NCI-H1417 treated with DMSO at 0.1 percent for 48 hours (cell line): Measurements from ENCODE around the gene CCT4.
"Not testable (repeated sequence)": the region's sequence is repeated elsewhere in the genome, so short reads cannot be mapped to it uniquely, and the experiment has no call there.

Experiments used
- DNase-seq: peaks from one replicate; lab custom pipeline; 2025; lab: John Stamatoyannopoulos, UW

Gene CCT4, protein sequence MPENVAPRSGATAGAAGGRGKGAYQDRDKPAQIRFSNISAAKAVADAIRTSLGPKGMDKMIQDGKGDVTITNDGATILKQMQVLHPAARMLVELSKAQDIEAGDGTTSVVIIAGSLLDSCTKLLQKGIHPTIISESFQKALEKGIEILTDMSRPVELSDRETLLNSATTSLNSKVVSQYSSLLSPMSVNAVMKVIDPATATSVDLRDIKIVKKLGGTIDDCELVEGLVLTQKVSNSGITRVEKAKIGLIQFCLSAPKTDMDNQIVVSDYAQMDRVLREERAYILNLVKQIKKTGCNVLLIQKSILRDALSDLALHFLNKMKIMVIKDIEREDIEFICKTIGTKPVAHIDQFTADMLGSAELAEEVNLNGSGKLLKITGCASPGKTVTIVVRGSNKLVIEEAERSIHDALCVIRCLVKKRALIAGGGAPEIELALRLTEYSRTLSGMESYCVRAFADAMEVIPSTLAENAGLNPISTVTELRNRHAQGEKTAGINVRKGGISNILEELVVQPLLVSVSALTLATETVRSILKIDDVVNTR

DNA sequence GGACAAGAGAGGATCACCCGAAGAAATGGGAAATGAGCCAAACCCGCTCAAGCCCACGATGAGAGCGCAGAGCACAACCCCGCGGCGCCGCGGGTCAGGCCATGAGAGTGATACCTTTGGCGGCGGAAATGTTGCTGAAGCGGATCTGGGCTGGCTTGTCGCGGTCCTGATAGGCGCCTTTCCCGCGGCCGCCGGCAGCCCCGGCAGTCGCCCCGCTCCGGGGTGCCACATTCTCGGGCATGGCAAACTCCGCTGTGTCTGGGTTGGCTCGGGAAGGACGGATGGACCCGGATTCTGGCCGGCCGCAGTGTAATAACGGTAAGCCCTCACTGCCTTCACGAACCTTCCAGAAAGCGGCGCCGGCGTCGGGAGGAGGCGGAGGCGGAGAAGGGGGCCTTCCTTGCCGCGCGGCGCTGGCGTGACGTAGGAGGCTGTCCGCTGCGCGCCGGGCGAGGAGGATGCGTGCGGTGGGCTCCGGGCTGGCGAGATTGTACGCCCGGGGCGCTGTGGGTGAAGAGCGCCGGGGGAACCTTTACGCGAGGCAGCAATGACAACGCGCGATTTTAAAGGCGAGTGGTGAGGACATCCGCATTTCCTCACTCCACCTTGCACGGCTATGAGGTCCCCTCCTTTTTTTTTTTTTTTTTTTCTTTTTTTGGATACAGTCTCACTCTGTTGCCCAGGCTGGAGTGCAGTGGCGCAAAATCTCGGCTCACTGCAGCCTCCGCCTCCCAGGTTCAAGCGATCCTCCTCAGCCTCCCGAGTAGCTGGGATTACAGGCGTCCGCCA is at the start of gene CCT4:
Gene CCT4, minus strand, starts transcription at position 390 of the 789 bp plus-strand sequence. Its CDS starts 149 bp downstream, at position 241.
- DNase-seq, result peak; percentile 61

DNA sequence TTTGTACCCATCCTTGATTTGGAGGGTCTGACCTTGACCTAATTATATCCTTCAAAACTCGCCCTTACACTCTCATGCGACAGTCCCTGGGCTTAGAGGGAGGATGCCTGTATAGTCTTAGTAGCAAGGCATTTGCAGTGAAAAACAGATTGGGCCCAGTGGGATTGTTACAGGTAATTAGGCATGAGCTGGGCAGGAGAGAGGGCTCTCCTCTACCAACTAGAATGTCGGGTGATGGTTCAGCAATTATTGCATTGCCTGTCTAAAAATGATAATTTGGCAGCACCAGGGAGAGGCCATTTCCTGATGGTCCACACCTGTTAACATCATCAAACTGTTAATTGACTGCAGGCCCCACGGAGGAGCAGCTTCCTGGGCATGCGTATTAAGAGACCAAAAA is 49.4 kb upstream of the CCT4 start:
- DNase-seq, result no peak

DNA sequence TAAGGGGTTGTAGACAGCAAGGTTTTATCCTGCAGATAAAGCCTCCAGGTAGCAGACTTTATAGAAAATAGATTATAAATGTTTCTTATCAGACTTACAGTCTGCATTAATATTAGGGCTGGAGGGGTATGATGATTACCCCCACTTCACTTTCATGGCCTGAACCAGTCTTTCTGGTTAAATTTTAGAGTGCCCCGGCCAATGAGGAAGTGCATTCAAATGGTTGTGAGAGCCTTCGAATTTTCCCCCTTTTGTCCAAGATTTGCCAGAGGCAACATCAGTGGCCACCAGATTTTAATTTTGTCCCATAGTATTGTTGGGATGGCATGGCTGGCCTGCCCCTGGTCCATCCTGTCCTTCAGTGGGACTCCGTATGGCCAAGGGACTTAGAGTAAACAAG is 48.6 kb upstream of the CCT4 start:
- no peak for DNase-seq

DNA sequence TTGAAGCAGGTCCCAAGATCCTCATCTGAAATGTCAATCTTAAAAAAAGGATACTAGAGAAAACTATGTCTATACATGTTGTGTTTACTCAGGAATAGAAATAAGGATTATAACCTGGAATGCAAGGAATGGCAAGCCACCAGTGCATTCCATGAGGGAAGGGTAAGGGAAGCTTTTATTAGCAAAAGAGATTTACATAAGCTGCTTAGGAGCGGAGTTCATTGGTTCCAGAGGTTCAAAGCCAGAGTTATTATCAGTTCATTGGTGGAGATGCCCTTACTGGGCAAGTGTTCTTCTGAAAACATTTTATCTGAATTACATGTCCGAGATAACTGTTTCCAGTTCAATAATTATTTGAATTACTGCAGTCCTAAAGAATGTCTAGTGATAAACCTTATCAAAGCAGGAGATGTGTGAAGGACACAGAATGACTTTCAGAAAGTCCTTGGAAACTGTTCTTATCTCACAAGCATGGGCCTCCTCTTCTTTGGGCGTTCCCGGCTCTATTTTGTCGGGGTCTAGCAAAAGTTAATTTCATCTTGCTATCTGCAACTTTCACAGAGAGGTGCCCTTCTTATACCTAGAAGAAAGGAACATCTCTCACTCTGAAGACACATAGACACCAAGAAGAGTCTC is 40.5 kb upstream of the CCT4 start:
- DNase-seq, result no peak

DNA sequence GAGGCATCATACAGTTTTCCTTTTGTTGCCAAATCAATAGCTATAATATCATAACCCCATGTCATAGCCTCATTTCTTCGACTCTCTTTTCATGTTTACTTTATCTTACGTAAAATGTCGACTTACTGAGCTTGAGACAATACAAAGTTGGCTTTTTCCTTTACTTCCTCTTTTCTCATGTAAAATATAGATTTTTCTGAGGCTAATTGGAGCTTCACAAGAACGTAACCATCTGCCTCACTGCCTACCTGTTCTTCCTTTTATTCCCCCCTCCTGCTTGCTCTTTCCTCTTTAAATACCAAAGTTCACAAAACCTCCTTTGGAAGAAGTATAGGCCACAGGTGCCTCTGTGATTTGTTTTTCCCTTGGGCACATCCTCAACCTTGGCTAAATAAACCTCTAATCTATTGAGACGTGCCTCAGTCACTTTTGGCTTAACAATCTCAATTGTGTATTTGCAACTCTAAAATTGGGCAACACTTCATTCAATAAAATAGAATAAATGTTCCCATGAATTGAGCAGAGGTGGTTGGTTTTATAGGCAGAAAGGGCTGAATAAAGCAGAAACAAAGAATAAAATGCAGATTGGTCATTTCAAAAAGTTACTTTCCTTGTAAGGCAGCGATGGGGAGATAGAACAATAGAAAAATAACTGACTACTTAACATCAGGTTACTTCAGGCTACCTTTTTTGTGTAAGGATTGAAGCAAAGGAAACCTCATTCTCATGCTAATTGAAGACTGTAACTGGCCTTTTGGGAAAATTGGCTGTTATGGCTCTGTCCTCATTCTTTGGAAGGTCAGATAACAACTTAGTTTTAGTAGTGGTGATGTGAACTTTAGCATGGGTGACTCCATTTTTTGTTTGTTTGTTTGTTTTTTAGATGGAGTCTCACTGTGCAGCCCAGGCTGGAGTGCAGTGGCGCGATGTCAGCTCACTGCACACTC is 38.3 kb upstream of the CCT4 start:
- DNase-seq, result no peak

DNA sequence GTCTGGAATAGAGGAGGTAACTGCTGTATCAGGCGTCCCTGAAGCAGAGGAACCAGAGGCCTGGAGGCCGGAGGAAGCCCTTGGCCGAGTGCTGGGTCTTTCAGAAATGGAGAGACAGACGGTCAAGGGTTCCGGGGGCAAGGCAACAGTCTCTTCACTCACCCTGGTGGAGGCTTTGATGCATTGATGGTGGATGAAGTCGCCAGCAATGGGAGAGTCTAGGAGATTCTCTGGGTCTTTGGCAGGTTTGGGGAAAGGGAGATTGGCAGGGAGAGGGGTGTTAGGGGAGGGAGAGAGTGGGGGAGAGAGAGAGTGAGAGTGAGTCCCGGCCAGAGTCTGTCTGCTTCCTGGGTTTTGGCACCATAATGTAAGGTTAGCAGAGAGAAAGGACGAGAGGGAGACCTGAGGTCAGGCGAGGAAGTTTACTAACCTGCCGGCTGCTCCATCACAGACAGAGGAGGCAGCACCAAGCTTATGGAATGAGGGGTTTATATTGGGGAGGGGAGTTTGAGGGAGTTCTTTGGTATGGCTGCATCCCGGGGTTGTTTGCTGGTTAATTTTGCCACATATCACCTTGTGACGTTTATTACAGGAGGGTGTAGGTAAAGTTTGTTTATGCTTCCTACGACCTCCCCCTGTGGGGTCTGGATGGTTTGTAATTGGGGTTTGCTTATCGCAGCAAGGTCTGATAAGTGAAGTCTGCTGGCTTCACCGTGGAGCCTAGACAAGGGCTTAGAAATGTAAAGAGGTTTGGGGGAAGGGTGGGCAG is 36.6 kb upstream of the CCT4 start:
- no peak for DNase-seq

DNA sequence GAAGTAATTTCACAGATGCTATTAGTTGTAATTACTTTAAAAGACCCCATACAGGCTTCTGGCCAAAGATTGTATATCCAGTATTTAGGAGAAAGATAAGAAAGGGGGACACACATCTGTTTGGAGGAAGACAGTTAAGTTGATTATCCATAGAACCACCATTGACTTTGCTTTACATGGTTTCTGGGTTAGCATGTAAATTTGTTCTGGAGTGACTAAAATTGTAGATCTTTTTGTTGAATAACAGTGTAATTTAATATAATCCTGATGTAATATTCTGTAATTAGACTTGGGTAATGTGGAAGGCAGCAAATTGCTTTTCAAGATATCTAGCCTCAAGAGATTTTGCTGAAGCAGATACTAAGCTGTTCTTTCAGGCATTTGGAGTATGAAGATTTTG is 34.3 kb upstream of the CCT4 start:
- no peak for DNase-seq

DNA sequence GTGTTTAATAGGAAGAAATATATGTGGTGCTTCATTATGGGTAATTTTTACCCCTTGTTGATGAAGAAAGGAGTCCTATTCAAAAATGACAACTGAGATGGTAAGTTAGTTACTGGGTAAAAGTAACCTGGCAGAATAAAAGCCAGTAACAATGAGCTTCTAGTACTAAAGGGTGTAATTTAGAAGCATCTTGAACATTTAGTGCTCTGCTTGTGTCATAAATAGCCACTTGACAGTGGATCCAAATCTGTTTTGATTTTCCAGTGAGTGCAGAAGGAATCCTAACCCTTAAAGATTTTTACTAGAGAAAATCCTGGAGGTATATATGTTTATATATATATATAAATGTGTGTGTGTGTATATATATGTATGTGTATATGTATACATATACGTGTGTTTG is 32.1 kb upstream of the CCT4 start:
- no peak for DNase-seq

DNA sequence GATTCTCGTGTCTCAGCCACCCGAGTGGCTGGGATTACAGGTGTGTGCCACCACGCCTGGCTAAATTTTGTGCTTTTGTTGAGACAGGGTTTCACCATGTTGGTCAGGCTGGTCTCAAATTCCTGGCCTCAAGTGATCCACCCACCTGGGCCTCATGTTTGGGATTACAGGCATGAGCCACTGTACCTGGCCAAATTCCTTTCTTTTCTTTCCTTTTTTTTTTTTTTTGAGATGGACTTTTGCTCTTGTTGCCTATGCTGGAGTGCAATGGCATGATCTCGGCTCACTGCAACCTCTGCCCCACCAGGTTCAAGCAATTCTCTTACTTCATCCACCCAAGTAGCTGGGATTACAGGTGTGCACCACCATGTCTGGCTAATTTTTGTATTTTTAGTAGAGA is 26.3 kb upstream of the CCT4 start:
- DNase-seq, result not testable (repeated sequence)

DNA sequence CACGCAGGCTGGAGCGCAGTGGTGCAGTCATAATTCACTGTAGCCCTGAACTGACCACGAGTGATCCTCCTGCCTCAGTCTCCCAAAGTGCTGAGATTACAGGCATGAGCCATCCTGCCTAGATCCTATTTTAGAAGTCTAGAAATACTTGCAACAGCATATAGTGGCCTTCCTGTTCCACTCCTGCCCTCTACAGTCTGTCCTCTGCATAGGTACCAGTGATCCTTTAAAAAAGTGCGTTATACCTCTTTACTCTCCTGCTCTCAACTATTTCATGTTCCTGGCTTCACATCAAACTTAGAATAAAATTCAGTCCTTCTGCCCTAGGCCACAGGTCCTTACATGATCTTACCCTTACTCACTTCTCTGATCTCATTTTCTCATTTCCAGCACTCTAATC is 23.1 kb upstream of the CCT4 start:
- no peak for DNase-seq

DNA sequence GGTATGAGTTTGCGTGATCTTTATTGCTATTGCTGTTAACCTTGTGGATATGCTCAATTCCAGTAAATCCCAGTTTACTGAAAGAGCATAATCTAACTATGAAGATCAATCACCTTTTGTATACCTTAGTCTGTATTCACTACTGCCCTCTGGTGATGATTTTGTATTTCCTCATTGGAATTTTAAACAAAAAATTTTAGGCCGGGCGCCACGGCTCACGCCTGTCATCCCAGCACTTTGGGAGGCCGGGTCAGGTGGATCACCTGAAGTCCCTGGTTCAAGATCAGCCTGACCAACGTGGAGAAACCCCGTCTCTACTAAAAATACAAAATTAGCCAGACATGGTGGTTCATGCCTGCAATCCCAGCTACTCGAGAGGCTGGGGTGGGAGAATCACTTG is 22.1 kb upstream of the CCT4 start:
- DNase-seq, result no peak

DNA sequence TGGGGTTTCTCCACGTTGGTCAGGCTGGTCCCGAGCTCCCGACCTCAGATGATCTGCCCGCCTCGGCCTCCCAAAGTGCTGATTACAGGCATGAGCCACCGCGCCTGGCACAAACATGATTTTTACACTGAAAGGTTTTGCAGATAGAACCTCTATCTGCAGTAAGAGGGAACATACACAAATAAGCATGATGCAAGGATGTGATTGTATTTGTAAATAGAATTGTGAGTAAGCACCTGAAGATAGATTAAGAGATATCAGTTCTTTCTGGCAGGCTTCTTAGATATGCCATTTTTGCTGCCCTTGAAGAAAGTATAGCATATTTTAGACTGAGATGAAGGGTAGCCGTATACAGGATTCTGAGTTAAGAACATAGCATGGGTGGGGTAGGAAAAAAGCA is 20.7 kb upstream of the CCT4 start:
- no peak for DNase-seq

DNA sequence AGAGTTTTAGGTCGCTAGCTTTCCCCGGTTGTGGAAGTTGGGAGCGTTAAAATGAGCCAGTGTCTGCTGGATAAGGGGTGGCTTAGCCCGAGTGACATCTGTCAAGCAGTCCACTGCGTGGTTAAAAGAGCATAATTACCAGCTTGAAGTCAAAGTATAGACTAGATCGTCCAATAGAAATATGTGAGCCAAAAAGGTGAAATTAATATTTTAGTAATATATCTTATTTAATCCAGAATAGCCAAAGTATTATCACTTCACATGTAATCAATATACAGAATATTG is 17.7 kb upstream of the CCT4 start:
- no peak for DNase-seq

DNA sequence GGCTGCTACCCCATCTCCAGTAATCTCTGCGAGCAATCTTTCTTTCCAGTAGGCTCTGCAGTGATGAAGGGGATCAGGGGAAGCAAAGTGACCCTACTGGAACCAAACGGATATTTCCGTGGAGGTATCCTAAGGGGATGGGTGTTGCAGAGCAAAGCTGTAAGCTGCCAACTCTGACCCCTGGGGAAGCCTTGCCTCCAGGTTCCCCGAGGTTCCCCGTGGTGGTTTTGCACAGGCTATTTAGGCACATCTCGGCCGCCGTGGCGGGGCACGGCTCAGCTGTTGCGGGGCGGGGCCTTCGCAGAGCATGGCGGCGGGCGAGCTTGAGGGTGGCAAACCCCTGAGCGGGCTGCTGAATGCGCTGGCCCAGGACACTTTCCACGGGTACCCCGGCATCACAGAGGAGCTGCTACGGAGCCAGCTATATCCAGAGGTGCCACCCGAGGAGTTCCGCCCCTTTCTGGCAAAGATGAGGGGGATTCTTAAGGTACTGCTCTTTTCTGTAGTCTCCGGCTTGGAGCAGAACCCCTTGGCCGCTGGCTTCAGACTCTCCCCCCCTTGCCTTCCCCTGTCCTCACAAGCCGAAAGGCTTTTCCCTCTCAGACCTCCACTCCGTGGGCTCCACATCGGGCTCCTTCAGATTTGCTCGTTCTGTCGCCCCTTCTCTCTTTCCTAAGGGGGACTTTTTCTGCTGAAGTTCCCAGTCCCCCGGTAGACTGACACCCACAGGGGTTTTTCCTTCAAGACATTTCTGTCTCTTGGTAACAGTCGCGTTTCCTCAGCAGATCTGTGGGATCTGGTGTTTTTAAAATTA is 17.1 kb upstream of the CCT4 start, which contains the start of gene COMMD1:
Gene COMMD1, plus strand, starts transcription at position 303 of the 814 bp plus-strand sequence. Its CDS starts 5 bp downstream, at position 308.
- DNase-seq, result no peak

DNA sequence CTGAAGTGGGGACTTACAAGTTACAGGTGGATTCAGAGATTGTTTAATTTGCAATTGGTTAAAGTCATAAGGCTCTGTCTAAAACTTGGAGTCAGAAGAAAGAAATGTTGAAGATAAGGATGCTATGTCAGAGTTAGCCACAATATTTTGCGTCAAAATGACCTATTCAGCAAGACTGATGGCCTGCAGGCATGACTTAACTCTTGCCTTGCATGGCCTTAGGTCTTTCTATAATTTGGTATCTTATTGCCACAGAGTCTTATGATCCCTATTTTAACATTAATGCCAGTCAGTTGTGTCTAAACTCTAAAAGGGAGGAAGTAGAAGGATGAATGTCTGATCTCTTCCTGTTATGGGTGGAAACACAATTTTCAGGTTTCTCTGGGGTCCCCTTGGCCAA is 11.8 kb upstream of the CCT4 start:
- DNase-seq, result no peak

DNA sequence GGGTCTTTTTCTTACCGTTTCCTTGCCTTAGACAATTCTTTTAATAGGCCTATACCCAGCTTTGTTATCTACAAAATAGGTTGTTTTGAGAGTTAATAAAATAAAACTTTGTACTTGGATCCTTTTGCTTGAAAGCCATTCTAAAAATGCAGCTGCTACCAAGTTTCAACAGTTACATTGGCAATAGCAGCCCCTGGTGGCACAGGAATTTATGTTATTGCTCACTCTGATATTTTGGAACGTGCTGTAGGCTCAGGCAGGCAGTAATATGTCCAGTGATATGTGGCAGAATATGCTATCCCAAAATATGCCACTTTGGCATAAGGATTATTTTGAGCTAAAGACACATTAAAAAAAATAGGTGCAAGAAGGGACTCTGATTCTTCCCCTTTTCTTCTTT is 10.4 kb upstream of the CCT4 start:
- no peak for DNase-seq

DNA sequence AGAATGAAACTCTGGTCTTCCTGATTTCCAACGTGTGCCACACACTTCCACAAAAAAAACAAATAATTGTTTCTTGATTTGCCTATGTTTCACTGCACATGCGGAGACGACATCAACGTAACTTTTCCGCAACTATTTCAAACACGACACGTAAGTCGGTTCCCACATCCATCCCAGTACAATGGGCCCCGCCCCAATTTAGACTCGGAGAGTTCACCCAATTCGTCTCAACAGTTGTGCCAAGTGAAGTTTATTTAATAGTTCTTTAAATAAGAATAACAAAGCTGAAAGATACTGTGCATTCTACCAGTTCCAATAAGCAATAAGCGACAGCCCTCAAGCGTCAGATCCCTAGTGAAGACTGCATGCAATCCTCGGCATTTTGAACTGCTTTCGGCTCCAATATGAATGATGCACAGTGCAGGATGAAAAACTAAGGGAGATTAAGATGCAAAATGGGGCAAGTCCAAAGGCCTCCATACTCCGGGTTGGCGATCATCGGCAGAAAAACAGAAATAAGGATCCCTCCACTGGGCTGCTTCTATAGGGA is 664 bp downstream of the CCT4 start:
- no peak for DNase-seq

DNA sequence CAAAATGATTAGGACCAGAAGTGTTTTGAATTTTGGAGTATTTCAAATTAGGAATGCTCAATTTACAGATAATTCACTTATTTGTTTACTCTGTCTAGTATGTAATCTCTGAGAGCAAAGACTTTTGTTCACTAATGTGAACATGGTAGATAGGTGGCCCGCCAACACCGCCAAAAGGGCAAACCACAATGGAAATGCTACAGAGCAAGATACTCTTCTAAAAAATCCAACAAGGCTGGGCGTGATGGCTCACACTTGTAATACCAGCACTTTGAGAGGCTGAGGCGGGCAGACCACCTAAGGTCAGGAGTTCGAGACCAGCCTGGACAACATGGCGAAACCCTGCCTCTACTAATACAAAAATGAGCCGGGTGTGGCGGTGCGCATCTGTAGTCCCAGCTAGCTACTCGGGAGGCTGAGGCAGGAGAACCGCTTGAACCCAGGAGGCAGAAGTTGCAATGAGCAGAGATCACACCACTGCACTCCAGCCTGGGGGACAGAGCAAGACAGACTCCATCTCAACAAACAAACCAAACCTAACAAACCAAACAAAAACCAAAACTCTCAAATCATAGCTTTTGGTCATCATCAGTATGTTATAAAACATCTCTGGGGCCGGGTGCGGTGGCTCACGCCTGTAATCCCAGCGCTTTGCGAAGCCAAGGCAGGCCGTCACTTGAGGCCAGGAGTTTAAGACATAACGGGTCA is 2.4 kb downstream of the CCT4 start:
- DNase-seq, result no peak

DNA sequence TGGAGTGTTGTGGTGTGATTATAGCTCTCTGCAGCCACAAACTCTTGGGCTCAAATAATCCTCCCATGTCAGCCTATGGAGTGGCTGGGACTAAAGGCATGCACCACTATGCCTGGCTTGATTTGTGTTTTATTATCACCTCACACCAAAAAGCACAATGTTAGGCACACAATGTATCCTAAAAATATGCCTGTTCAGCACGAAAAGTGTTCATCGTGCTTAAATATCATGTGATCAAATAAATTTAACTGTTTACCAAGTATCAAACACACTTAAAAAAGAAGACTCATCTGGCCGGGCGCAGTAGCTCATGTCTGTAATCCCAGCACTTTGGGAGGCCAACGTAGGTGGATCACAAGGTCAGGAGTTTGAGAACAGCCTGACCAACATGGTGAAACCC is 5.6 kb downstream of the CCT4 start:
- no peak for DNase-seq
